PC-3 (cell line): ENCODE measurements around the gene AKAP9. TPM values are rescaled to one million over a fixed set of nuclear protein-coding genes. Genes with fewer than 3 reads are reported as not detected.

ENCODE experiments used
- ATAC-seq: fragments of 200-7000 bp; cut with Tn5 transposase; 2 replicates; pipeline ENCODE4 v1.9.1; 2020; ENCODE audit warnings: mild to moderate bottlenecking, moderate library complexity
- BruUV-seq: library from RNA; stranded (reverse); fragments of 400-500 nt; replicated peaks from 2 replicates; lab custom pipeline; 2021; lab: Mats Ljungman, UMichigan
- CTCF ChIA-PET: fragments of 300-600 bp; sonication (Branson Sonifier 250); formaldehyde crosslinking; loops from one replicate; lab custom pipeline; 2022; ENCODE audit warnings: antibody characterized with exemption; lab: Charles Lee
- POLR2A ChIA-PET: fragments of 300-600 bp; sonication (Branson Sonifier 250); formaldehyde crosslinking; loops from one replicate; lab custom pipeline; 2022; ENCODE audit warnings: antibody characterized with exemption; ENCODE audit not compliant: unreplicated experiment; lab: Charles Lee
- DNase-seq: peaks from one replicate; pipeline ENCODE4 v3.0.0-alpha.2; 2015
- H2AFZ ChIP-seq: fragments of 300-600 bp; sonication (generic); 2 replicates; pipeline ENCODE4 v1.6.0; 2016; ENCODE audit warnings: antibody characterized with exemption, low read length
- H3F3A ChIP-seq: fragments of 300-600 bp; sonication (generic); one replicate; pipeline ENCODE4 v1.6.0; 2017; ENCODE audit warnings: antibody characterized with exemption, low read length, control low read depth, mild to moderate bottlenecking; ENCODE audit not compliant: unreplicated experiment
- H3K27ac ChIP-seq: fragments of 300-600 bp; sonication (generic); 2 replicates; pipeline ENCODE4 v1.5.1; 2016; ENCODE audit warnings: mild to moderate bottlenecking, low read length
- H3K27me3 ChIP-seq: fragments of 300-600 bp; sonication (generic); 2 replicates; pipeline ENCODE4 v1.6.1; 2016; ENCODE audit warnings: low read length, mixed read lengths
- H3K36me3 ChIP-seq: fragments of 300-600 bp; sonication (generic); 2 replicates; pipeline ENCODE4 v1.6.1; 2016; ENCODE audit warnings: low read depth, mixed run types, low read length, mixed read lengths
- H3K4me1 ChIP-seq: fragments of 300-600 bp; sonication (generic); 2 replicates; pipeline ENCODE4 v1.5.1; 2016; ENCODE audit warnings: low read length; ENCODE audit not compliant: insufficient read depth
- H3K4me2 ChIP-seq: fragments of 300-600 bp; sonication (generic); 2 replicates; pipeline ENCODE4 v1.6.0; 2016; ENCODE audit warnings: low read length
- H3K4me3 ChIP-seq: fragments of 300-600 bp; sonication (generic); 2 replicates; pipeline ENCODE4 v1.5.1; 2016; ENCODE audit warnings: mild to moderate bottlenecking, low read length, mixed read lengths
- H3K79me2 ChIP-seq: fragments of 300-600 bp; sonication (generic); 2 replicates; pipeline ENCODE4 v1.6.1; 2017; ENCODE audit warnings: low read length, mixed read lengths
- H3K9ac ChIP-seq: fragments of 300-600 bp; sonication (generic); 2 replicates; pipeline ENCODE4 v1.6.0; 2016; ENCODE audit warnings: mild to moderate bottlenecking, low read length
- H3K9me2 ChIP-seq: fragments of 300-600 bp; sonication (generic); replicated peaks from 2 replicates; pipeline ENCODE4 v1.6.1; 2016; ENCODE audit warnings: mixed run types, low read length, mixed read lengths
- H3K9me3 ChIP-seq: fragments of 300-600 bp; sonication (generic); 2 replicates; pipeline ENCODE4 v1.6.1; 2016; ENCODE audit warnings: low read length, mixed read lengths
- H4K20me1 ChIP-seq: fragments of 300-600 bp; sonication (generic); 2 replicates; pipeline ENCODE4 v1.6.1; 2016; ENCODE audit warnings: low read length, mixed read lengths
- EZH2 ChIP-seq: fragments of 300-600 bp; sonication (generic); IDR thresholded peaks from one replicate; pipeline ENCODE4 v1.6.1; 2017; ENCODE audit warnings: antibody characterized with exemption, mild to moderate bottlenecking, low read length; ENCODE audit not compliant: unreplicated experiment
- EZH2phosphoT487 ChIP-seq: fragments of 300-600 bp; sonication (generic); IDR thresholded peaks from 2 replicates; pipeline ENCODE4 v1.6.1; 2018; ENCODE audit warnings: mild to moderate bottlenecking, antibody characterized with exemption, low read length, borderline replicate concordance
- intact Hi-C: fragments of 100-400 bp; cut with micrococcal nuclease; formaldehyde crosslinking; loops from 2 replicates; pipeline ENCODE4 v1.9.0; 2023
- total RNA-seq: library from RNA; depleted of rRNA; stranded (reverse); fragments of >200 nt; gene quantifications from 2 replicates; pipeline ENCODE4 v1.2.3, GENCODE V29; 2014
- TF ChIP-seq, protein P1 (sequence below): fragments of 300-600 bp; sonication (generic); conservative IDR thresholded peaks from 2 replicates; pipeline ENCODE4 v1.5.1; 2017; ENCODE audit warnings: antibody characterized with exemption, low read depth, mild to moderate bottlenecking, low read length

Gene AKAP9
- total RNA-seq, 1 experiment from 2014 or later: 24.9 TPM

DNA sequence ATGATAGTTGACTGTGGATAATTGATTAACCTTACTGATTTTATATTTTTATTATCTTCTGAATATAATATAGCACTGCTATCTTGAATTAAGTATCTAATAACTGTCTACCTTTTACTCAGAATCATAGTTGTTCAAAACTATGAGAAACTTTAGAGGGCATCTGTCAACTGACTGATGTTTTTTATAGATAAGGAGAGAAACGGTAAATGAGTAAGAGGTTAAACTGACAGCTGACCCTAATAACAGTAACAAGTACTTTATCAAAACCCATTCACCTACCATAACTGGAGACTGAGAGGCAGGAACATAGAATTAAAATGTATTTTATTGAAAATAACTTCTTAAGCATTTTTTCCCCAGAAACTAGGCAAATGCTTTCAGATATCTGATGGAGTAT is 131.5 kb downstream of the AKAP9 start:
- CTCF ChIA-PET: no interaction called here
- POLR2A ChIA-PET: interaction anchor here (0.6 kb wide), 2 partner anchors 354 to 376 kb away, joined by 3 read pairs; no protein-coding TSS in a partner anchor
- BruUV-seq: no TSS peak
- Histone ChIP-seq H3K9me2 (no peaks in the 10 kb centered on the region), H3K36me3 (no peaks in the 10 kb centered on the region), H3K9me3 (no peaks in the 10 kb centered on the region), H3K27me3 (no peaks in the 10 kb centered on the region), H3F3A (no peaks in the 10 kb centered on the region), H2AFZ (no peak overlapping the region), H3K9ac (no peak overlapping the region), H3K79me2 (no peaks in the 10 kb centered on the region), H4K20me1 (peaks cover 4% of the 10 kb centered on the region; the same call in 1 of the 2 replicates), H3K4me2 (no peak overlapping the region), H3K4me1 (peaks cover 23% of the 10 kb centered on the region), H3K27ac (no peak overlapping the region), H3K4me3 (no peak overlapping the region)
- DNase-seq (no peak), ATAC-seq (no peak)
- intact Hi-C loops: no loop called here
- TF ChIP-seq EZH2 (no peak), EZH2phosphoT487 (no peak)
- TF ChIP-seq, protein P1, sequence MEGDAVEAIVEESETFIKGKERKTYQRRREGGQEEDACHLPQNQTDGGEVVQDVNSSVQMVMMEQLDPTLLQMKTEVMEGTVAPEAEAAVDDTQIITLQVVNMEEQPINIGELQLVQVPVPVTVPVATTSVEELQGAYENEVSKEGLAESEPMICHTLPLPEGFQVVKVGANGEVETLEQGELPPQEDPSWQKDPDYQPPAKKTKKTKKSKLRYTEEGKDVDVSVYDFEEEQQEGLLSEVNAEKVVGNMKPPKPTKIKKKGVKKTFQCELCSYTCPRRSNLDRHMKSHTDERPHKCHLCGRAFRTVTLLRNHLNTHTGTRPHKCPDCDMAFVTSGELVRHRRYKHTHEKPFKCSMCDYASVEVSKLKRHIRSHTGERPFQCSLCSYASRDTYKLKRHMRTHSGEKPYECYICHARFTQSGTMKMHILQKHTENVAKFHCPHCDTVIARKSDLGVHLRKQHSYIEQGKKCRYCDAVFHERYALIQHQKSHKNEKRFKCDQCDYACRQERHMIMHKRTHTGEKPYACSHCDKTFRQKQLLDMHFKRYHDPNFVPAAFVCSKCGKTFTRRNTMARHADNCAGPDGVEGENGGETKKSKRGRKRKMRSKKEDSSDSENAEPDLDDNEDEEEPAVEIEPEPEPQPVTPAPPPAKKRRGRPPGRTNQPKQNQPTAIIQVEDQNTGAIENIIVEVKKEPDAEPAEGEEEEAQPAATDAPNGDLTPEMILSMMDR: no peak

- DNase-seq (no peak), ATAC-seq (no peak)
- Histone ChIP-seq H3K9me3 (no peaks in the 10 kb centered on the region), H3K27me3 (no peaks in the 10 kb centered on the region), H3K4me3 (no peak overlapping the region), H3K9ac (no peak overlapping the region), H3K27ac (no peak overlapping the region), H2AFZ (no peak overlapping the region), H3K4me1 (peaks cover 23% of the 10 kb centered on the region), H3K4me2 (no peak overlapping the region), H3K9me2 (no peaks in the 10 kb centered on the region), H4K20me1 (peaks cover 4% of the 10 kb centered on the region; the same call in 1 of the 2 replicates), H3F3A (no peaks in the 10 kb centered on the region), H3K36me3 (no peaks in the 10 kb centered on the region), H3K79me2 (no peaks in the 10 kb centered on the region)
- CTCF ChIA-PET: no interaction called here
- TF ChIP-seq, protein P1: no peak
- TF ChIP-seq EZH2 (no peak), EZH2phosphoT487 (no peak)
- BruUV-seq: no TSS peak
- intact Hi-C loops: no loop called here
- POLR2A ChIA-PET: interaction anchor here (0.6 kb wide), 1 partner anchor 190 kb away, joined by 3 read pairs; no protein-coding TSS in a partner anchor
Observed at GRCh38 chr7:92072708-92073107, 132.0 kb downstream of the AKAP9 start.

DNA sequence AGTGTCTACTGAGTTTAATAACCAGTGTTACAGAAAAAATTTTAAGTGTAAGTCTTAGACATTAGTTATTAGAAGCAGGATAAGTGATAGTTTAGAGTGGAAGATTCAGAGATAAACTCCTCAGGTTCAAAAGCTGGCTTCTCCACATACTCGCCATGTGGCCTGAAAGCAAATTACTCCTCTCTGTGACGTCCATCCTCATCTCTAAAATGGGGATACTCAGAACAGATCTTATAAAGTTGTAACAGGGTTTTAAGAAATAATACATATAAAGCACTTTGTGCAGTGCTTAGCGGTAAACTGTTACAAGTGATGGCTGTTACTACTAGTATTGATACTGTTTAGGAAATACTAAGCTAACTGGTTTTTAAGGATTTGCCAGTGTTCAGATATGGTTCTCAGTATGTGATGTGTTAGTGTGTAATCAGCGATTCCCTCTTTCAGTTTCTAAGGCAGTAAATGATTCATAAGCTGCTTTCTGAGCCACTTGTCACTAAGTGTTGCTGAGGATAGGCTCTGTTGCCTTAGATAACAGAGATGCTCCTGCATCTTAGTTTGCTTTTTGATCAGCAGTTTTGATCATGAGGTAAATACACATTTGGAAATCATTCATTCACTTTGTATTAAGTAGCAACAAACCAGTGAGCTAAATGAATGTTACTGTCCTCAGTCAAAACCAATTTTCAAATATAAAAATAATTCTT is 134.9 kb downstream of the AKAP9 start:
- no TSS peak for BruUV-seq
- peaks cover 4% of the 10 kb centered on the region; the same call in 1 of the 2 replicates for H4K20me1 ChIP-seq
- ATAC-seq (peak; percentile 32; the same call in 1 of the 2 replicates), DNase-seq (peak; percentile 7)
- H3K9me2 ChIP-seq: no peaks in the 10 kb centered on the region
- no peaks in the 10 kb centered on the region for H3K79me2 ChIP-seq
- no peaks in the 10 kb centered on the region for H3K9me3 ChIP-seq
- no peak overlapping the region for H2AFZ ChIP-seq
- H3K36me3 ChIP-seq: no peaks in the 10 kb centered on the region
- no peak overlapping the region for H3K9ac ChIP-seq
- peaks cover 23% of the 10 kb centered on the region for H3K4me1 ChIP-seq
- intact Hi-C loops: no loop called here
- CTCF ChIA-PET: no interaction called here
- H3K4me3 ChIP-seq: no peak overlapping the region
- POLR2A ChIA-PET: interaction anchor here (1.0 kb wide), 1 partner anchor 18 kb away, joined by 3 read pairs; no protein-coding TSS in a partner anchor
- no peaks in the 10 kb centered on the region for H3F3A ChIP-seq
- TF ChIP-seq, protein P1: no peak
- no peak for TF ChIP-seq EZH2phosphoT487
- no peak for TF ChIP-seq EZH2
- no peaks in the 10 kb centered on the region for H3K27me3 ChIP-seq
- no peak overlapping the region for H3K27ac ChIP-seq
- H3K4me2 ChIP-seq: no peak overlapping the region
